A549 (cell line): Measurements from ENCODE around the gene RIPOR2.

Experiments
- CHD2 ChIP-seq: fragments of 150-350 bp; IDR thresholded peaks from 2 replicates; pipeline ENCODE4 v1.6.1; 2014; ENCODE audit warnings: low read length; ENCODE audit not compliant: partially characterized antibody
- CTCF ChIP-seq: fragments of >200 bp; sonication (Bioruptor Twin); formaldehyde crosslinking; IDR thresholded peaks from 3 replicates; pipeline ENCODE4 v1.5.1; 2016
- MAX ChIP-seq: IDR thresholded peaks from 2 replicates; pipeline ENCODE4 v1.6.1; 2012
- POLR2A ChIP-seq: IDR thresholded peaks from 2 replicates; pipeline ENCODE4 v1.6.1; 2012; ENCODE audit warnings: mild to moderate bottlenecking, low read length

- TF ChIP-seq CTCF (no peak), MAX (no peak), POLR2A (no peak), CHD2 (no peak)
These were observed 30.6 kb upstream of the RIPOR2 start for GRCh38 chr6:24966381-24966780.
